OCI-LY1 (cell line): ENCODE results near the gene NKAIN2.

Source experiments
- H2AFZ ChIP-seq: fragments of 200-600 bp; sonication (generic), shearing (Covaris generic); 2 replicates; pipeline ENCODE4 v1.6.0; 2014; ENCODE audit warnings: antibody characterized with exemption, mild to moderate bottlenecking, low read length
- H3F3A ChIP-seq: fragments of 200-600 bp; sonication (generic), shearing (Covaris generic); 2 replicates; pipeline ENCODE4 v1.6.0; 2014; ENCODE audit warnings: mild to moderate bottlenecking, antibody characterized with exemption, low read length, moderate library complexity; ENCODE audit not compliant: insufficient read depth
- H3K27ac ChIP-seq: fragments of 200-600 bp; sonication (generic); 2 replicates; pipeline ENCODE4 v1.5.1; 2014; ENCODE audit warnings: low read length, mixed run types, mild to moderate bottlenecking, low read depth; ENCODE audit not compliant: poor library complexity, severe bottlenecking
- H3K27me3 ChIP-seq: fragments of 200-600 bp; sonication (generic); 2 replicates; pipeline ENCODE4 v1.6.0; 2014; ENCODE audit warnings: antibody characterized with exemption, mild to moderate bottlenecking, low read length, moderate library complexity; ENCODE audit not compliant: insufficient read depth
- H3K36me3 ChIP-seq: fragments of 200-600 bp; sonication (generic); 2 replicates; pipeline ENCODE4 v1.6.1; 2014; ENCODE audit warnings: mild to moderate bottlenecking, antibody characterized with exemption, low read length, moderate library complexity, mixed read lengths; ENCODE audit not compliant: insufficient read depth
- H3K4me1 ChIP-seq: fragments of 200-600 bp; sonication (generic); 2 replicates; pipeline ENCODE4 v1.5.1; 2014; ENCODE audit warnings: mild to moderate bottlenecking, low read length, moderate library complexity; ENCODE audit not compliant: insufficient read depth, severe bottlenecking
- H3K4me2 ChIP-seq: fragments of 200-600 bp; sonication (generic), shearing (Covaris generic); 2 replicates; pipeline ENCODE4 v1.6.1; 2014; ENCODE audit warnings: low read length
- H3K4me3 ChIP-seq: fragments of 200-600 bp; sonication (generic); 2 replicates; pipeline ENCODE4 v1.5.1; 2014; ENCODE audit warnings: low read length, low read depth, mild to moderate bottlenecking, mixed read lengths; ENCODE audit not compliant: poor library complexity, severe bottlenecking
- H3K79me2 ChIP-seq: fragments of 200-600 bp; shearing (Covaris generic); 2 replicates; pipeline ENCODE4 v1.6.1; 2016; ENCODE audit warnings: mixed run types, low read length, mixed read lengths; ENCODE audit not compliant: insufficient read depth
- H3K9ac ChIP-seq: fragments of 200-600 bp; sonication (generic), shearing (Covaris generic); 2 replicates; pipeline ENCODE4 v1.6.1; 2014; ENCODE audit warnings: mild to moderate bottlenecking, low read length, mixed read lengths
- H3K9me2 ChIP-seq: fragments of 200-600 bp; sonication (generic), shearing (Covaris generic); 2 replicates; pipeline ENCODE4 v1.6.1; 2014; ENCODE audit warnings: low read depth, mild to moderate bottlenecking, low read length, mixed read lengths
- H3K9me3 ChIP-seq: fragments of 200-600 bp; shearing (Covaris generic); 2 replicates; pipeline ENCODE4 v1.6.1; 2014; ENCODE audit warnings: low read length, mixed read lengths
- H4K20me1 ChIP-seq: fragments of 200-600 bp; sonication (generic), shearing (Covaris generic); 2 replicates; pipeline ENCODE4 v1.6.0; 2016; ENCODE audit warnings: mild to moderate bottlenecking, low read length; ENCODE audit not compliant: insufficient read depth
- CTCF ChIP-seq: fragments of 200-600 bp; sonication (generic), shearing (Covaris generic); IDR thresholded peaks from 2 replicates; pipeline ENCODE4 v1.5.1; 2017; ENCODE audit warnings: mild to moderate bottlenecking, antibody characterized with exemption, low read length, moderate library complexity, mixed read lengths
- EZH2 ChIP-seq: fragments of 200-600 bp; sonication (generic), shearing (Covaris generic); IDR thresholded peaks from 2 replicates; pipeline ENCODE4 v1.8.0; 2017; ENCODE audit warnings: borderline replicate concordance, mixed run types, mild to moderate bottlenecking, antibody characterized with exemption, low read length, moderate library complexity, mixed read lengths

The NKAIN2 gene

DNA sequence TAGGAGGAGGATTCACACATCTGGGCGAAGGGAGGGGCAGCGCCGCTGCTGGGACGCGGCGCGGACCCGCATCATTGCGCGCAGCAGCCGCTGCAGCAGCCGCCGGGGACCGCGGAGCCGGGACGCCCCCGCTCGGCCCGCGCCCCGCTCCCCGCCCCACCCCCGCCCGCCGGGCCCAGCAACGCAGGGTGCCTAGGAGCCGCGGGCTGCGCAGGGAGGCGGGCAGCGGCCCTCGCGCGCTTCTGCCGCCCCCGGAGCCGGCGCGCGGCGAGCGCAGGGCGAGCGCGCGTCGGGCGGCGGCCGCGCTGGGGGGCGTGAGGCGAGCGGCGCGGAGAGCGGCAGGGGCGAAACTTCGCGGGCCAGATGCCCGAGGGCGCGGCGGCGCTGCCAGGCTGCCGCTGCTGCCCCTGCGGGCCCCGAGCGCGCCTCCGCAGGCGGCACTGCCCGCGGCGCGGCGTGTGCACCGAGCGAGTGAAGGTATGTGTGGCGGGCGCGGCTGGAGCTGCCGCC lies at the start of gene NKAIN2:
NKAIN2 (plus strand) TSS at position 362 of the 510 bp plus-strand sequence.
- H2AFZ ChIP-seq: no peak within 1 kb of the TSS

GRCh38 chr6:123759472-123759871 lies 44.2 kb upstream of the NKAIN2 start:
- no peaks in the 10 kb centered on the region for H3K9me2 ChIP-seq
- TF ChIP-seq EZH2 (no peak), CTCF (no peak)
- H3F3A ChIP-seq: no peaks in the 10 kb centered on the region
- no peaks in the 10 kb centered on the region for H3K4me1 ChIP-seq
- H3K4me3 ChIP-seq: no peak overlapping the region
- H3K27me3 ChIP-seq: no peaks in the 10 kb centered on the region
- H3K79me2 ChIP-seq: no peaks in the 10 kb centered on the region
- H3K27ac ChIP-seq: no peak overlapping the region
- no peak overlapping the region for H2AFZ ChIP-seq
- H3K4me2 ChIP-seq: no peak overlapping the region
- H3K36me3 ChIP-seq: no peaks in the 10 kb centered on the region
- H3K9ac ChIP-seq: no peak overlapping the region
- no peaks in the 10 kb centered on the region for H3K9me3 ChIP-seq
- no peaks in the 10 kb centered on the region for H4K20me1 ChIP-seq

More for the DNA sequence above, at the start of gene NKAIN2:
- Histone ChIP-seq H3K9me3 (no peaks in the 10 kb centered on the region), H3K27me3 (no peaks in the 10 kb centered on the region), H3F3A (no peaks in the 10 kb centered on the region), H3K9ac (no peak within 1 kb of the TSS), H3K9me2 (no peaks in the 10 kb centered on the region), H3K27ac (no peak within 1 kb of the TSS), H3K79me2 (no peaks in the 10 kb centered on the region), H3K4me2 (no peak within 1 kb of the TSS), H3K4me3 (no peak within 1 kb of the TSS), H3K4me1 (no peaks in the 10 kb centered on the region), H4K20me1 (no peaks in the 10 kb centered on the region), H3K36me3 (no peaks in the 10 kb centered on the region)
- TF ChIP-seq CTCF (no peak), EZH2 (no peak)

- H3K9me3 ChIP-seq: no peaks in the 10 kb centered on the region
- H3K27me3 ChIP-seq: no peaks in the 10 kb centered on the region
- H2AFZ ChIP-seq: no peak overlapping the region
- H3K4me2 ChIP-seq: no peak overlapping the region
- no peak overlapping the region for H3K9ac ChIP-seq
- H3K79me2 ChIP-seq: no peaks in the 10 kb centered on the region
- H3K4me3 ChIP-seq: no peak overlapping the region
- H3F3A ChIP-seq: no peaks in the 10 kb centered on the region
- no peak for TF ChIP-seq CTCF
- H3K4me1 ChIP-seq: no peaks in the 10 kb centered on the region
- H3K9me2 ChIP-seq: no peaks in the 10 kb centered on the region
- H3K36me3 ChIP-seq: no peaks in the 10 kb centered on the region
- H4K20me1 ChIP-seq: no peaks in the 10 kb centered on the region
- no peak overlapping the region for H3K27ac ChIP-seq
Observed at GRCh38 chr6:123763904-123764303, 39.8 kb upstream of the NKAIN2 start.
